DND-41 (cell line): Measurements from ENCODE around the gene SPCS2.

Experiments
- ATAC-seq: fragments of 200-7000 bp; cut with Tn5 transposase; 3 replicates; pipeline ENCODE4 v1.9.1; 2021; ENCODE audit warnings: low read depth; ENCODE audit not compliant: insufficient read depth
- DNase-seq: peaks from one replicate; pipeline ENCODE4 v3.0.0-alpha.2; 2020
- H2AFZ ChIP-seq: 2 replicates; pipeline ENCODE4 v1.6.0; 2012; ENCODE audit warnings: low read depth, low read length
- H3K27ac ChIP-seq: 2 replicates; pipeline ENCODE4 v1.5.1; 2012; ENCODE audit warnings: low read length, inconsistent platforms
- H3K27me3 ChIP-seq: fragments of 200-600 bp; sonication (generic); 2 replicates; pipeline ENCODE4 v1.6.0; 2012; ENCODE audit warnings: low read length, mild to moderate bottlenecking, inconsistent platforms; ENCODE audit not compliant: insufficient read depth, poor library complexity
- H3K36me3 ChIP-seq: 2 replicates; pipeline ENCODE4 v1.5.1; 2012; ENCODE audit warnings: low read length, inconsistent platforms; ENCODE audit not compliant: insufficient read depth
- H3K4me1 ChIP-seq: 2 replicates; pipeline ENCODE4 v1.5.1; 2012; ENCODE audit warnings: mild to moderate bottlenecking, low read length; ENCODE audit not compliant: insufficient read depth
- H3K4me2 ChIP-seq: 2 replicates; pipeline ENCODE4 v1.6.0; 2012; ENCODE audit warnings: mild to moderate bottlenecking, moderate library complexity, low read length, inconsistent platforms; ENCODE audit not compliant: insufficient read depth
- H3K4me3 ChIP-seq, 2 experiments: fragments of 200-600 bp in 1 of 2; shearing (Covaris generic) in 1 of 2; 2 replicates each; pipeline ENCODE4 v1.5.1; 2012 to 2016; ENCODE audit warnings: inconsistent platforms in 2 of 2, low read length in 2 of 2, mild to moderate bottlenecking in 2 of 2, low read depth in 1 of 2, moderate library complexity in 1 of 2
- H3K79me2 ChIP-seq: 2 replicates; pipeline ENCODE4 v1.6.0; 2012; ENCODE audit warnings: low read length, inconsistent platforms; ENCODE audit not compliant: insufficient read depth
- H3K9ac ChIP-seq: 2 replicates; pipeline ENCODE4 v1.6.0; 2012; ENCODE audit warnings: low read depth, mild to moderate bottlenecking, inconsistent platforms, low read length, moderate library complexity
- H3K9me3 ChIP-seq: 2 replicates; pipeline ENCODE4 v1.5.1; 2012; ENCODE audit warnings: low read length, moderate library complexity, mild to moderate bottlenecking, inconsistent platforms; ENCODE audit not compliant: insufficient read depth, severe bottlenecking
- H4K20me1 ChIP-seq: 2 replicates; pipeline ENCODE4 v1.6.0; 2012; ENCODE audit warnings: low read length; ENCODE audit not compliant: insufficient read depth
- EZH2 ChIP-seq: IDR thresholded peaks from 3 replicates; pipeline ENCODE4 v1.6.1; 2012; ENCODE audit warnings: borderline replicate concordance, low read depth, mild to moderate bottlenecking, moderate library complexity, low read length, inconsistent platforms; ENCODE audit not compliant: severe bottlenecking
- TF ChIP-seq, protein P1 (sequence below): IDR thresholded peaks from 2 replicates; pipeline ENCODE4 v1.5.1; 2012; ENCODE audit warnings: borderline replicate concordance, low read length, moderate library complexity, mild to moderate bottlenecking; ENCODE audit not compliant: poor library complexity, severe bottlenecking; ENCODE audit errors: extremely low read depth

SPCS2 gene

DNA sequence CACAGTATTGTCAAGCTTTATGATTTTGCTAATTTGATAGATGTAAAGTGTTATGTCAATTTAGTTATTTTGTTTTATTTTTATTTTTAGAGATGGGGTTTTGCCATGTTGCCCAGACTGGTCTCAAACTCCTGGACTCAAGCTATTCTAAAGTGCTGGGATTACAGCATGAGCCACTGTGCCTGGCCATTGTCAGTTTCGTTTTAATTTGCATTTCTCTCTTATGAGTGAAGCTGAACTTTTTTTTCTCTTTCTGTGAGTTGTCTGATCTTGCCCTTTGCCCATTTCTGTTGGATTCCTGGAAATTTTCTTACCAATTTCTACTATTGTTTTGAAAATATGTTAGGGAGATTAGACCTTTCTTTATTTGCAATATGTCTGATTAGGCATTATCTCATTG lies 55.1 kb downstream of the SPCS2 start:
- Histone ChIP-seq H3K27me3 (no peaks in the 10 kb centered on the region), H3K9ac (no peak overlapping the region), H4K20me1 (peaks cover 4% of the 10 kb centered on the region; the same call in 1 of the 2 replicates), H3K79me2 (no peaks in the 10 kb centered on the region), H2AFZ (no peak overlapping the region), H3K4me1 (no peaks in the 10 kb centered on the region), H3K9me3 (no peaks in the 10 kb centered on the region), H3K27ac (no peak overlapping the region), H3K36me3 (peaks cover 60% of the 10 kb centered on the region), H3K4me3 (no peak overlapping the region), H3K4me2 (no peak overlapping the region)
- ATAC-seq (no peak), DNase-seq (no peak)
- TF ChIP-seq EZH2: no peak
- TF ChIP-seq, protein P1, sequence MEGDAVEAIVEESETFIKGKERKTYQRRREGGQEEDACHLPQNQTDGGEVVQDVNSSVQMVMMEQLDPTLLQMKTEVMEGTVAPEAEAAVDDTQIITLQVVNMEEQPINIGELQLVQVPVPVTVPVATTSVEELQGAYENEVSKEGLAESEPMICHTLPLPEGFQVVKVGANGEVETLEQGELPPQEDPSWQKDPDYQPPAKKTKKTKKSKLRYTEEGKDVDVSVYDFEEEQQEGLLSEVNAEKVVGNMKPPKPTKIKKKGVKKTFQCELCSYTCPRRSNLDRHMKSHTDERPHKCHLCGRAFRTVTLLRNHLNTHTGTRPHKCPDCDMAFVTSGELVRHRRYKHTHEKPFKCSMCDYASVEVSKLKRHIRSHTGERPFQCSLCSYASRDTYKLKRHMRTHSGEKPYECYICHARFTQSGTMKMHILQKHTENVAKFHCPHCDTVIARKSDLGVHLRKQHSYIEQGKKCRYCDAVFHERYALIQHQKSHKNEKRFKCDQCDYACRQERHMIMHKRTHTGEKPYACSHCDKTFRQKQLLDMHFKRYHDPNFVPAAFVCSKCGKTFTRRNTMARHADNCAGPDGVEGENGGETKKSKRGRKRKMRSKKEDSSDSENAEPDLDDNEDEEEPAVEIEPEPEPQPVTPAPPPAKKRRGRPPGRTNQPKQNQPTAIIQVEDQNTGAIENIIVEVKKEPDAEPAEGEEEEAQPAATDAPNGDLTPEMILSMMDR: no peak

DNA sequence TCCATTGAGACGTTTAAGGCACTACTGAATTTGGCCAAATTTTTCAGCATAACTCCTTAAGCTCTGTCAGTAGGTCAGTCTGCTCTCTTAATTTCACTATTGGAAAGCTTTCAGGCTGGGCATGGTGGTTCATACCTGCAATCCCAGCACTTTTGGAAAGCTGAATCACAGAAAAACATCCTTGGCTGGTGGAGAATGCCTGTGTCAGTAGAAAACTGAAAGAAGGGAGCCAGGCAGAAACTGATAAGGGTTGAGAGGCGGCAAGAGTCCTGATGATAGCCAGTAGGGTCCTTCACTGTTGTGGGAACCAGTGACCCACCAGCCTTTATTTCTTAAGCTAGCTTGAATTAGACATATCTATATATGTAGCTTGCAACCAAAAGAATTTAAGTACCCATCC lies 62.3 kb downstream of the SPCS2 start:
- Histone ChIP-seq H4K20me1 (no peaks in the 10 kb centered on the region), H3K4me1 (no peaks in the 10 kb centered on the region), H3K36me3 (peaks cover 62% of the 10 kb centered on the region), H3K27me3 (no peaks in the 10 kb centered on the region), H3K4me3 (no peak overlapping the region), H2AFZ (no peak overlapping the region), H3K9me3 (no peaks in the 10 kb centered on the region), H3K9ac (no peak overlapping the region), H3K4me2 (no peak overlapping the region), H3K27ac (no peak overlapping the region), H3K79me2 (no peaks in the 10 kb centered on the region)
- no peak for ATAC-seq
- no peak for TF ChIP-seq EZH2
- TF ChIP-seq, protein P1: no peak
- DNase-seq: no peak

DNA sequence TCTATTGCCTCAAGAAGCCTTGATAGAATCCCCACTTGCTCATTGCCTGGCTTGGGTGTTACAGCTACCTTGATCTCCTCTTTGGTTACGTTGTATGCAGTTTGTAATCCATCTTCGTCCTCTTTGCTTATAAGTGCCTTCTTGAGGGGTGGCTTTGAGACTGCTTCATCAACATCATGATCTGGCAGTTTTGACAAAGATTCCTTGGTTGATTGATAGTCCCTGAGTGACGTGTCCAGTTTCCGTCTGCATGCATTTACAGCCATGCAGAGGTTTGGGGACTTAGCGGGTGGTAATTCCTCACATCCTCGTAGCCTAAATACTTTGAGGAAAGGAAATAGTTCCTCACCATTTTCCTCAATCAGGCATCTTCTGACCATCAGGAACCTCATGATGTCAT lies 62.8 kb downstream of the SPCS2 start:
- H3K4me1 ChIP-seq: no peaks in the 10 kb centered on the region
- no peak overlapping the region for H3K27ac ChIP-seq
- no peaks in the 10 kb centered on the region for H3K27me3 ChIP-seq
- no peak for ATAC-seq
- H3K4me3 ChIP-seq: no peak overlapping the region
- peaks cover 57% of the 10 kb centered on the region for H3K36me3 ChIP-seq
- H3K79me2 ChIP-seq: no peaks in the 10 kb centered on the region
- H2AFZ ChIP-seq: no peak overlapping the region
- no peak for DNase-seq
- H3K9ac ChIP-seq: no peak overlapping the region
- H4K20me1 ChIP-seq: no peaks in the 10 kb centered on the region
- no peaks in the 10 kb centered on the region for H3K9me3 ChIP-seq
- TF ChIP-seq EZH2: no peak
- TF ChIP-seq, protein P1: no peak
- H3K4me2 ChIP-seq: no peak overlapping the region

DNA sequence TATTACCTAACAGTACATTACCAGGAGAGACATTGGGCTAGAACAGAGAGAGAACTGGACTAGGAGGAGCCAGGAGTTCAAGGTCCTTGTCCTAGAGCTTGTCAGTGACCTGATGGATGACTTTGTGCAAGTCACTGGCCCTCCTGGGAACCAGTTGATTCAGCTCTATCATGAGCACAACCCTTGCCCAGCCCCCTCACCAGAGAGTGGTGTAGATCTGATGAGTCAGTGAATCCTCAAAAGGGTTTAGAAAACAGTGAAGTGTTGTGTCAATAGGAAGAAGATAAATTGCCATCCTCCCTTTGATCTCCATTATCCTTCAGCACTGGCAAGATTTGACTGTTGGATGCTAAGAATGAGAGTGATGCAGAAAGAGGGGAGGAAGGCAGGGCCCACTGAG lies 64.0 kb downstream of the SPCS2 start:
- H3K79me2 ChIP-seq: no peaks in the 10 kb centered on the region
- no peak overlapping the region for H3K4me2 ChIP-seq
- no peaks in the 10 kb centered on the region for H3K4me1 ChIP-seq
- no peak overlapping the region for H3K27ac ChIP-seq
- no peaks in the 10 kb centered on the region for H3K9me3 ChIP-seq
- no peak overlapping the region for H3K4me3 ChIP-seq
- no peaks in the 10 kb centered on the region for H3K27me3 ChIP-seq
- H3K9ac ChIP-seq: no peak overlapping the region
- ATAC-seq: no peak
- no peak overlapping the region for H2AFZ ChIP-seq
- H4K20me1 ChIP-seq: no peaks in the 10 kb centered on the region
- DNase-seq: no peak
- H3K36me3 ChIP-seq: peaks cover 45% of the 10 kb centered on the region
- TF ChIP-seq, protein P1: no peak
- TF ChIP-seq EZH2: no peak
